Measurements from ENCODE around the gene LATS2.
A peak's percentile ranks its signal among the peaks of the same experiment; 100 is the strongest.

LATS2 gene

GRCh38 chr13:21047591-21048282, 13.6 kb downstream of the LATS2 start:
- DNase-seq (ENCODE audit: low spot score): peak; percentile 22

DNA sequence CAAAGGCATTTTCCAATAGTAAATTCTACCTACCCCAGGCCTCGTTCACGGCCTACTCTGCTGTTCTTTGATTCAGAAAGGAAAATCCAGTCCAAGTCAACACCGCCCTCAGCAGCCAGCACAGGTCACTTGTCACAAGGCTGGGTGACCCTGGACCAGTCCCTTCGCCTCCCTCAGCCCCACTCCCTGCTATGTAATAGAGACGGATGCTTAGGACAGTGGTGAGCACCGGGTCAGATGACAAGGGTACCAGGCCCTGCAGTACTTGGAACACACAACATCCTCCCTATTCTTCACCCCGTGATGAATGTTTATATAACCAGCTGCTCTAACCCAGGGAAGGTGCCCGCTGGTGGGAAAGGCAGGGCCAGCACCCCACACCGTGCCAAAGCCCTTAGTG, 14.3 kb downstream of the LATS2 start:
- no peak for DNase-seq (ENCODE audit: low spot score)

- no peak for DNase-seq (ENCODE audit: low spot score)
These were observed 15.2 kb downstream of the LATS2 start for GRCh38 chr13:21046203-21046602.

- DNase-seq (ENCODE audit: low spot score): no peak
These were observed 16.3 kb downstream of the LATS2 start for GRCh38 chr13:21045100-21045499.

DNA sequence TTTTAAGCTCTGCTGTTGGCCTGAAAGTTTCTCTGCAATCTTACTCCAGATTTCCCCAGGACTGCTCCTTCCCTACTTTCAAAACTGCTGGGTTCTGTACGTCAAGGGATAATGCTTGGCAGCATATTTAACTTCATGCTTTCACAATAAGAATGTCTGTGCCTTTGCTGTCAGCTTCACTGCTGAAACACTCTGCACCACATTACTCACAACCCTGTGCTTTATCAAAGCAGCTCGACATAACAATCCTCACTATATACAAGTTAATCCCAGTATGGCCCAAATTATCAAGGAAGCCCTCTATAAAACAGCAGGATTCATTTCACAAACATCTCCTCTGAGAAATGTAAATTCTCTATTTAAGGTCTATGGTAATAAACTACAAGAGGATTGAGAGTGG, 17.5 kb downstream of the LATS2 start:
- DNase-seq (ENCODE audit: low spot score): no peak

GRCh38 chr13:21040120-21040826, 21.1 kb downstream of the LATS2 start:
- DNase-seq (ENCODE audit: low spot score): no peak

- DNase-seq (ENCODE audit: low spot score): no peak
These were observed 22.1 kb downstream of the LATS2 start for GRCh38 chr13:21039097-21039800.

DNA sequence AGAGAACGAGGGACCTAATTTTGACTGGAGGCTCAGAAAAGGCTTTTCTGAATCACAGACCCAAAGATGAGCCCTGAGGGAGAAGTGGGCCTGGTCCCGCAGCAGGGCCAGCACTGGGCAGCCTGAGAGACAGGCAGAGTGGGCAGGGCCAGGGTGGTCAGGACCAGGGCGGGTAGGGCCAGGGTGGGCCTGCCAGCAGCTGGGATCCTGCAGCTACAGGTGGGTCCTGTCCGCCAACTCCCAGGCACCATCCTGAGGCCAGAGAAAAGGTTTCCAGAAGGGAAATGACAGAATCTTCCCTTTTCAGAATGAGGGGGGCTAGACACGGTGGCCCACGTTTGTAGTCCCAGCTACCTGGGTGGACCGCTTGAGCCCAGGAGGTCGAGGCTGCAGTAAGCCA, 23.7 kb downstream of the LATS2 start:
- no peak for DNase-seq (ENCODE audit: low spot score)

- no peak for DNase-seq (ENCODE audit: low spot score)
These were observed 25.9 kb downstream of the LATS2 start for GRCh38 chr13:21035498-21035897.

DNA sequence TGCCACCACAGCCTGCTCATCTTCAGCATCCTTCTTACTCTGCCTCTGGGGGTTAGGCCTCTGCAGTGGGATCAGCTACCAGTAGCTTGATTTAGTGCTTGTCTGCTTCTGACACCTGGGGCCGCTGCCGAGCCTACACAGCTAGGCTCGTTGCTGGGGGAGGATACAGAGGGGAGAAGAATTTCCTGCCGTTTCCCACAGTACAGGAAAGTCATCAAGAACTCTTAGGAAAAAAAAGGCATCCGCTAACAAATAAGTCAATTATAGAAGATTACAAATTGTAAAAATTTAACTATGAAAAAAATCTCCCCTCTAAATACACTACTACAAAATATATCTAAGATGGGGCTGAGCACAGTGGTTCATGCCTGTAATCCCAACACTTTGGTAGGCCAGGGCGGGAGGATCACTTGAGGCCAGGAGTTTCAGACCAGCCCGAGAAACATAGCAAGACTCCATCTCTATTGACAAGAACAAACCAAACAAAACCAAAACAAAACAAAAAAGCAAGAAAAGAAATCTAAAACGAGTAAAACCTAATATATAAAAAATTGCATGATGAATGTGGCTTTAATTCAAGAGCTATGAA, 26.7 kb downstream of the LATS2 start:
- DNase-seq (ENCODE audit: low spot score): peak; percentile 21

- peak; percentile 31 for DNase-seq (ENCODE audit: low spot score)
These were observed 27.4 kb downstream of the LATS2 start for GRCh38 chr13:21033856-21034602.

GRCh38 chr13:21033212-21033840, 28.1 kb downstream of the LATS2 start:
- peak; percentile 97 for DNase-seq (ENCODE audit: low spot score)

DNA sequence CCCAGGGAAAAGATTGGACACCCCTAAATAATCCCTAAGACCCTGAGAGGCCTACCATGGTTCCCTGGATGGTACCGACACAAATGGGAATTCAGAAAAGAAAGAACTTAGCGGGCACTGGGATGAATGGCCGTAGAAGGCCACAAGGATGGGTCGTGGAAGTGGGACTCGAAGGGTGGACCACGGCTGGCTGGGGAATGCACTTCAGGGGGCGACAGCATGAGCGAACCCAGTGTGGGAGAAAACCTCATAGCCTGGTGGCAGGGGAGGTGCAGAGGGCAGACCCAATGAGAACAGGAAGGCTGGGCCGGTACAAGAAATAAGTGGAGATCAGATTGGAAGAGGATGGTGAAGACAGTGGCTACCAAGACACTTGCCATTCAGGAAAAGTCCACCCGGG, 28.7 kb downstream of the LATS2 start:
- no peak for DNase-seq (ENCODE audit: low spot score)

DNA sequence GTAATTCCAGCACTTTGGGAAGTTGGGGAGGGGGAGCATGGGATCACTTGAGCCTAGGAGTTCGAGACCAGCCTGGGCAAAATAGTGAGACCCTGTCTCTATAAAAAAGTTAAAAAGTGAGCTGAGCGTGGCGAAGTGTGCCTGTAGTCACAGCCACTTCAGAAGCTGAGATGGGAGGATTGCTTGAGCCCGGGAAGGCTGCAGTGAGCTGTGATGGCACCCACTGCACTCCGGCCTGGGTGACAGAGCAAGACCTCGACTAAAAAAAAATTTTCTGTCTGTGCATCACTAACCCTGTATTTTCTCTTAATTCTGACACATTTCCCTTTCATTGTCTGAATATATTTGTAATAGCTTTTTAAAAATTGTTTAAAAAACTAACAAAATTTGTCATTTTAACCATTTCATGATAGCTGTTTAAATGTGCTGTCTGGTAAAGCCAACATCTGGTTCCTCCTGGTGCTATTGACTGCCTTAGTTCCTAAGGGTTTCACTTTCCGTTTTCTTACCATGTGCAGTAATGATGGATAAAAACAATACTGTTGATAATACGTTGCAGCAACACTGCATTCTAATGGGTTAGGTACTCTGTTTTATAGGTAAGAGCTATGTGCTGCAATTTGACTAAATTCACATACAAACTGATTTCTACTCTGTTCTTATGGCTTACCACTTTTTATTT, 29.7 kb downstream of the LATS2 start:
- no peak for DNase-seq (ENCODE audit: low spot score)

DNA sequence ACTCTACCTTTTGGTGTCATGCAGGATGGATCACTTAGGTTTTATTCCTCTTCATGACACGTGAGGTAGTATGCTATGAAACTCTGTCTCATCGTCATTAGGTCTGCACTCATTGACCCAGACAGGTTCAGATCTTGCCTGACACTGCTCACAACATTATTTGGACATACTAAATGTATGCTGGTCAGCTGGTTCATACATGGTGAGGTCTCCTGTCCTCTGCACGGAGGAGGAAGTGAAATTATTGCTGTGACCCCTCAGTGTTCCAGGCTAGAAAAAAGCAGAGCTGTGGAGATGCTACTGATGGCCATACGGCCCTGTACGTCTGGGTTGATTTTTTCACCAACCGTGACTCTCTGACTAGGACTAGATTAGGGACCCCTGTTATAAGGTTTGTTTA, 35.8 kb downstream of the LATS2 start:
- no peak for DNase-seq (ENCODE audit: low spot score)

DNA sequence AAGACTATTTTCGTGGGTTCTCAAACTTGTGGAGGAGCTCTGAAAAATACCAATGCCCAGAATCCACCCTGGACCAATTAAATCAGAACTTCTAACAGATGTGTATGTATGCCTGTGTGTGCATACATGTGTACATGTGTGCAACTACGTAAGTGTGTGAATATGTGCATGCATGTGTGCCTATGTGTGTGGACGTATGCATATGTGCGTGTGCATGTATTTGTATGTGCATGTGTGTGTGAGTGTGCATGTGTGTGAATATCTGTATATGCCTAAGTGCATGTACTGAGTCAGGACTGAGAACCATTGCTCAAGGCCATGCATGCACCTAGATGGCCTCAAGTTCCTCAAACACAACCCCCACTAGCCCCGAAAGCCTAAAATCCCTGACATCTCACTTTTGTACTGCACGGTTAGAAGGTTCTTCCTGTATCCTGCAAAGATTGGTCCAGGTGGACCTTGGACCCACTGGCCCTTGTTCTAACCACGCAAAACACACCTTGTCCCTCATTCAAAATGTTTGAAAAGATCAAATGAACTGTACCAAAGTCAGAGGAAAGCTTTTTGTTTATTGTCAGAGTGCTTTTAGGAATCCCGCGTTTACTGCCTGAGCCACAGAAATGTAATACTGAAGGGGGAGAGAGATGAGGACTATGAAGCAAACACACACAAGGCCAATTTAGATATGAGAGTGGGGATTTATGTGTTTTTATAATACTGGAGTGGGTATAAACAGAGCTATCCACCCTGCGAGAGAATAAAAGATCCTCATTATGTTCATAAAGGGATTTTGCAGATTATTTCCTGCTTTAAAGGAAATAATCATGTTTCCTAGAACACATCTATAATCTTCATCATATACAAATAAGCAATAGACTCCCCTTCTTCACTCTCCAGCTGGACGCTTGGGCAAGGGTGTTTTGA, 39.1 kb downstream of the LATS2 start:
- no peak for DNase-seq (ENCODE audit: low spot score)

DNA sequence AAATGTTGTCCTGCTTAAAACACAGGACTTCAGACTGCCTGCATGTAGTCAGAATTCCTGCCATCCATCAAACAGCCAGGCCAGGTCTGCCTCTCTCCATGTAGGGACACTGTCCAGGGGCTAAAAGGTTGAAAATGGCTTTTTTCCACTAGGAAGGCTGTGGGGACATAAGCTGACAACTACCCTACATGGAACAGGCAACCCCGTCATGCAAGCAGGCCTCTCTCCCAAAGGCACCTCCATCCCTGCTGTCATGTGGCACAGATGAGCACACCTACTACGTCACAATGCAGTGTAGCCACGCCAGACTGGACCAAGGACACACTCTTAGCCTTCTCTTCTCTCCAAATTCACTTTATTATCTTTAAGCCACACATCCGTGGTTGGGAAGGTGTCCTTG, 40.8 kb downstream of the LATS2 start:
- DNase-seq (ENCODE audit: low spot score): no peak

DNA sequence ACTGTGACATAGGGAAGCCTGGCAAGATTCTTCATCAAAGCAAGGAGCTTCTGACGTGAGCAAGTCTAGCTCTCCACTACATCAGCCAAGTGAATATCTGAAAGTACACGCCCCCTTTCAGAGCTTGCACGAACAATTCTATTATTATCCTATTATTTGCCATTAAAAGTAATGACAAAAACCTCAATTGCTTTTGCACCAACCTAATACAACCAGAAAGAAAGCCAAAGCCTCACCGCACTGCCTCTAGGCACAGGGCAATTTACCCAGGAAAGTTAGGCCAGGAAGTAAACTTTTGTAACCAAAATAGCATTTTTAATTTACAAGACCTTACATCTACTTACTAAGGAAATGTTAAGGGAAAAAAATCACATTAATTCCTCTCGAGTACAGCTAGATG, 41.2 kb downstream of the LATS2 start:
- DNase-seq (ENCODE audit: low spot score): no peak

- DNase-seq (ENCODE audit: low spot score): no peak
These were observed 43.2 kb downstream of the LATS2 start for GRCh38 chr13:21018220-21018619.

DNA sequence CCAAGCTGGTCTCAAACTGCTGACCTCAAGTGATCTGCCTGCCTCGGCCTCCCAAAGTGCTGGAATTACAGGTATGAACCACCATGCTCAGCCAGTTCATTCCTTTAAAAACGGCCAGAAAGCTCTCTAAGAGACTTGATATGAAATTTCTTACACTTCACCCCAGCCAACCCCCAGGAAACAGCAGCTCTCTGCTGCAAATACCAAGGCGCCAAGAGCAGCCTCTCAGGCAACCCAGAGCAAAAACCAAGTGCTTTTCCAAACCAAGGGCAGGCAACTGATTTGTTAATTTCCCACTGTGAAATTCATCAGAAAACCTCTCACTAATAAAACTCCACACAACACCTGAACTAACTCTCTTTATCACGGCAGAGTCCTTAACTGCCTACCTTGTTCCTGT, 44.9 kb downstream of the LATS2 start:
- no peak for DNase-seq (ENCODE audit: low spot score)
